A549 treated with CpdA at 1 μM for 4 hours (cell line): ENCODE data around the gene GPR34. TPM values are rescaled to one million over a fixed set of nuclear protein-coding genes. Genes with fewer than 3 reads are reported as not detected.

ENCODE experiments used
- total RNA-seq: library from RNA; stranded (reverse); fragments of 200-300 nt; extraction: Qiagen RNA extraction; gene quantifications from 5 replicates; pipeline ENCODE4 v1.2.3, GENCODE V29; 2022; ENCODE audit warnings: low read depth

The GPR34 gene, protein sequence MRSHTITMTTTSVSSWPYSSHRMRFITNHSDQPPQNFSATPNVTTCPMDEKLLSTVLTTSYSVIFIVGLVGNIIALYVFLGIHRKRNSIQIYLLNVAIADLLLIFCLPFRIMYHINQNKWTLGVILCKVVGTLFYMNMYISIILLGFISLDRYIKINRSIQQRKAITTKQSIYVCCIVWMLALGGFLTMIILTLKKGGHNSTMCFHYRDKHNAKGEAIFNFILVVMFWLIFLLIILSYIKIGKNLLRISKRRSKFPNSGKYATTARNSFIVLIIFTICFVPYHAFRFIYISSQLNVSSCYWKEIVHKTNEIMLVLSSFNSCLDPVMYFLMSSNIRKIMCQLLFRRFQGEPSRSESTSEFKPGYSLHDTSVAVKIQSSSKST
- total RNA-seq = 0.06 to 0.14 TPM (median 0.07 TPM) in 3 of 5 replicates, not detected in the others

GRCh38 chrX:41688835-41689234 lies at the start of gene GPR34:
GPR34 (plus strand) TSS chrX:41688973; CDS start chrX:41695634, 6,661 bp downstream.

DNA sequence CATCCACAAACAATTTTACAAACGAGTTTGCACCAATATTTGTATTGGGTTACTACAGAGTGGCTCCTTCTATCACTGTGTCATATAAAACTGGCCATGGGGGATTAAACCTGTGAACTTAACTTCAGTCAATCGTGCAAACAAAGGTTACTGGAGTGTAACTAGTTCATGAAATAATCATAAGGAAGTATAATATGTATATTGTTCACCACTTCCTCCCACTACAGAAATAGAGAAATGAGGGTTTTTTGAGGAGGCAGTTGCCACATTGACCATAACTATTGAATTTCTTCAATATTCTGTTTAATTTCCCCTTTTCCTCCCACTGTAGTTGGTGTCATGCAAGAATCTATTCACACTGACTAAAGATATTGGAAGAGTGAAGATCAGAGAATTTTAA lies 35.1 kb downstream of the GPR34 start, which contains the start of gene GPR82:
GPR82 (plus strand) TSS at position 356 of the 400 bp plus-strand sequence. CDS start 2,846 bp downstream, outside the sequence.

Other genes with a start within 250 kb of the GPR34 start
- not detected in 5 replicates for gene NYX, start 241.6 kb upstream of the GPR34 start, total RNA-seq
- gene GPR82, start 35.2 kb downstream of the GPR34 start, total RNA-seq = not detected in 5 replicates
- 20.0 to 23.4 TPM (median 21.6 TPM) in 5 replicates for gene CASK, start 234.6 kb downstream of the GPR34 start, total RNA-seq